HepG2 (cell line): ENCODE measurements around the gene CAVIN2. TPM values are rescaled to one million over a fixed set of nuclear protein-coding genes. Genes with fewer than 3 reads are reported as not detected.
A peak's percentile ranks its signal among the peaks of the same experiment; 100 is the strongest.

ENCODE experiments used
- FOXO1 ChIP-seq: sonication (generic); formaldehyde crosslinking; IDR thresholded peaks from 2 replicates; pipeline ENCODE4 v1.4.0; 2020; ENCODE audit warnings: missing genetic modification reagents
- MAZ ChIP-seq, 2 experiments: sonication (generic) in 1 of 2; formaldehyde crosslinking in 1 of 2; IDR thresholded peaks; 2 replicates each; pipeline versions ENCODE4 v1.5.0 to v1.6.1; 2012 to 2020; ENCODE audit warnings: low read depth in 2 of 2, mild to moderate bottlenecking in 2 of 2, borderline replicate concordance in 1 of 2, improper control_type of control experiment in 1 of 2, low read length in 1 of 2, missing genetic modification reagents in 1 of 2, moderate library complexity in 1 of 2
- NCOA1 ChIP-seq: sonication (generic); formaldehyde crosslinking; IDR thresholded peaks from 2 replicates; pipeline ENCODE4 v1.9.0; 2021; ENCODE audit warnings: missing genetic modification reagents
- NPAS2 ChIP-seq: sonication (generic); formaldehyde crosslinking; IDR thresholded peaks from 2 replicates; pipeline ENCODE4 v1.8.0; 2022; ENCODE audit warnings: mild to moderate bottlenecking, missing genetic modification reagents, borderline replicate concordance
- POLR2G ChIP-seq: fragments of 200-400 bp; formaldehyde crosslinking; IDR thresholded peaks from 2 replicates; pipeline ENCODE4 v1.6.1; 2018; ENCODE audit warnings: mild to moderate bottlenecking, low read depth, low read length, moderate library complexity
- REPIN1 ChIP-seq: sonication (generic); formaldehyde crosslinking; IDR thresholded peaks from 2 replicates; pipeline ENCODE4 v1.8.0; 2022; ENCODE audit warnings: missing genetic modification reagents, low read depth, mild to moderate bottlenecking, borderline replicate concordance
- SP140L ChIP-seq: sonication (generic); formaldehyde crosslinking; IDR thresholded peaks from 2 replicates; pipeline ENCODE4 v1.4.0; 2020; ENCODE audit warnings: missing genetic modification reagents, borderline replicate concordance
- TCF7L2 ChIP-seq: IDR thresholded peaks from 2 replicates; pipeline ENCODE4 v1.6.1; 2011; ENCODE audit warnings: mild to moderate bottlenecking, low read depth, low read length, moderate library complexity
- TEAD3 ChIP-seq: optimal IDR thresholded peaks from 2 replicates; pipeline ENCODE3; 2016; ENCODE audit warnings: borderline replicate concordance
- ZBTB42 ChIP-seq: sonication (generic); formaldehyde crosslinking; IDR thresholded peaks from 2 replicates; pipeline ENCODE4 v1.5.0; 2020; ENCODE audit warnings: mild to moderate bottlenecking, missing genetic modification reagents
- ZNF552 ChIP-seq: sonication (generic); formaldehyde crosslinking; IDR thresholded peaks from 2 replicates; pipeline ENCODE4 v1.9.0; 2022; ENCODE audit warnings: missing genetic modification reagents, mild to moderate bottlenecking, borderline replicate concordance
- ZNF7 ChIP-seq: IDR thresholded peaks from 2 replicates; pipeline ENCODE4 v1.6.1; 2016; ENCODE audit warnings: missing biosample characterization, missing genetic modification reagents
- ZNF766 ChIP-seq: sonication (generic); formaldehyde crosslinking; IDR thresholded peaks from 2 replicates; pipeline ENCODE4 v1.5.0; 2020; ENCODE audit warnings: missing genetic modification reagents, borderline replicate concordance
- ZNF850 ChIP-seq: sonication (generic); formaldehyde crosslinking; conservative IDR thresholded peaks from 2 replicates; pipeline ENCODE4 v1.9.0; 2021; ENCODE audit warnings: mild to moderate bottlenecking, missing genetic modification reagents
- ZSCAN25 ChIP-seq: sonication (generic); formaldehyde crosslinking; IDR thresholded peaks from 2 replicates; pipeline ENCODE4 v1.8.0; 2022; ENCODE audit warnings: mild to moderate bottlenecking, missing genetic modification reagents
- polyA plus RNA-seq, 8 experiments: library from polyadenylated mRNA; depleted of rRNA in 3 of 8; stranded (reverse) in 7 of 8; unstranded in 1 of 8; fragments of >200 nt; fragmentation: Illumina TruSeq in 4 of 8; extraction: Trizol in 4 of 8; gene quantifications; 2 replicates each; pipeline versions ENCODE4 v1.2.1 to v1.2.3, GENCODE V29; 2011 to 2016; ENCODE audit warnings: low read depth in 4 of 8, missing spikeins in 1 of 8, mixed read lengths in 1 of 8; ENCODE audit not compliant: insufficient read depth in 1 of 8
- total RNA-seq, 5 experiments: library from RNA; depleted of rRNA; stranded (reverse); fragments of >200 nt; fragmentation: Illumina TruSeq; extraction: Trizol; gene quantifications; 2 replicates each; pipeline ENCODE4 v1.2.3, GENCODE V29; 2016; ENCODE audit warnings: low read depth in 1 of 5
- TF ChIP-seq, protein P1 (sequence below): IDR thresholded peaks from 2 replicates; pipeline ENCODE4 v1.6.1; 2016; ENCODE audit warnings: mild to moderate bottlenecking
- TF ChIP-seq, protein P2 (sequence below): sonication (generic); formaldehyde crosslinking; IDR thresholded peaks from 2 replicates; pipeline ENCODE4 v1.8.1; 2023; ENCODE audit warnings: mild to moderate bottlenecking, inconsistent platforms, moderate library complexity, missing genetic modification reagents, borderline replicate concordance
- TF ChIP-seq, protein P3 (sequence below): IDR thresholded peaks from 2 replicates; pipeline ENCODE4 v1.6.1; 2012; ENCODE audit warnings: inconsistent platforms
- TF ChIP-seq, protein P4 (sequence below): IDR thresholded peaks from 2 replicates; pipeline ENCODE4 v1.6.1; 2016; ENCODE audit warnings: missing compliant biosample characterization, missing genetic modification reagents, borderline replicate concordance
- TF ChIP-seq, protein P5 (sequence below): sonication (generic); formaldehyde crosslinking; IDR thresholded peaks from 2 replicates; pipeline ENCODE4 v1.4.0; 2020; ENCODE audit warnings: missing genetic modification reagents
- TF ChIP-seq, protein P6 (sequence below): sonication (generic); formaldehyde crosslinking; IDR thresholded peaks from 2 replicates; pipeline ENCODE4 v1.5.0; 2020; ENCODE audit warnings: missing genetic modification reagents, mild to moderate bottlenecking, borderline replicate concordance

CAVIN2 gene
- total and polyA plus RNA-seq, 2 of the 13 experiments (the other 11 are each of a cell fraction or from before 2014, with no cell fraction given) = 7.6 to 38.8 TPM

DNA sequence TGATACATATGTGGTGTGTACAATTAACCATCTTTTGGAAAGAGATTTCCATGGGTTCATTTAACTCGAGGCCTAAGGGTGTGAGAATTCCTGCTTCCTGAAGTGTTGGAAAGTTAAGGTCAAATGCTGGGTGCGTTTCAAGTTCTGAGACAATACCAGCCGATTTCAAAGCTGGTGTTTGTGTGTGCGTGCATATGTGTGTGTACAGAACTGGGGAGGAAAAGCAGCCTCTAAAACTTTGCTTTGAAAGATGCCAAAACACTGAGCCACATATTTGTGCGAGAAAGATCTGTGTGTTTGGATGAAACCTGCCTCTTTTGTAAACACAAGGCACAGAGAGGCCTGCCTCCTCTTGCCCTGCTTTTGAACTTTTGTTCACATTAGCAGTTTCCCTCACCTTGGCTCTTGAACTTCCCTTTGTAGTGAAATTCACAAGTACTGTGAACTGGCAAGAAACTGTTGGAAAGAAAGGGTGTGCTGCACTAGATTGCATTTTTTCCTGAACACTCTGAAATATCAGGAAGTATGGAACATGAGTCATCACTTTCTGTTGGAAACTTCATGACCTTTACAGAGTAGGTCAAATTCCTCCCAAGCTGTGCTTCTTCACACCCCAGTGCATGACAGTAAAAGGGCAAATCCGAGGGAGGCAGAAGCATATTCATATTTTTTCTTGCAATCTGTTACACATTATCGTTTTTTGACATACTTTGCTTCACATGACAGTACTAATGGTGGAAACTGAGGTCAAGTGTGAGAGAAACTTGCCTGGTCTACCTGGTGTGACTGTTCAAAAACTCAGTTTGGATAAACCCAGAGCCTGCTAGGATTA is 20.0 kb upstream of the CAVIN2 start (continued):
- TF ChIP-seq ZSCAN25 = peak; percentile 72
- no peak; the same call in 1 of the 2 replicates for TF ChIP-seq NCOA1
- TF ChIP-seq SP140L (CRISPR knock-in tag) = no peak
- TF ChIP-seq ZNF850 (CRISPR knock-in tag) = no peak
- TF ChIP-seq, protein P1, sequence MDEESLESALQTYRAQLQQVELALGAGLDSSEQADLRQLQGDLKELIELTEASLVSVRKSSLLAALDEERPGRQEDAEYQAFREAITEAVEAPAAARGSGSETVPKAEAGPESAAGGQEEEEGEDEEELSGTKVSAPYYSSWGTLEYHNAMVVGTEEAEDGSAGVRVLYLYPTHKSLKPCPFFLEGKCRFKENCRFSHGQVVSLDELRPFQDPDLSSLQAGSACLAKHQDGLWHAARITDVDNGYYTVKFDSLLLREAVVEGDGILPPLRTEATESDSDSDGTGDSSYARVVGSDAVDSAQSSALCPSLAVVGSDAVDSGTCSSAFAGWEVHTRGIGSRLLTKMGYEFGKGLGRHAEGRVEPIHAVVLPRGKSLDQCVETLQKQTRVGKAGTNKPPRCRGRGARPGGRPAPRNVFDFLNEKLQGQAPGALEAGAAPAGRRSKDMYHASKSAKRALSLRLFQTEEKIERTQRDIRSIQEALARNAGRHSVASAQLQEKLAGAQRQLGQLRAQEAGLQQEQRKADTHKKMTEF (CRISPR knock-in tag) = peak; percentile 99
- TF ChIP-seq, protein P2, sequence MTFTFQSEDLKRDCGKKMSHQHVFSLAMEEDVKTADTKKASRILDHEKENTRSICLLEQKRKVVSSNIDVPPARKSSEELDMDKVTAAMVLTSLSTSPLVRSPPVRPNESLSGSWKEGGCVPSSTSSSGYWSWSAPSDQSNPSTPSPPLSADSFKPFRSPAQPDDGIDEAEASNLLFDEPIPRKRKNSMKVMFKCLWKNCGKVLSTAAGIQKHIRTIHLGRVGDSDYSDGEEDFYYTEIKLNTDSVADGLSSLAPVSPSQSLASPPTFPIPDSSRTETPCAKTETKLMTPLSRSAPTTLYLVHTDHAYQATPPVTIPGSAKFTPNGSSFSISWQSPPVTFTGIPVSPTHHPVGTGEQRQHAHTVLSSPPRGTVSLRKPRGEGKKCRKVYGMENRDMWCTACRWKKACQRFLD (CRISPR knock-in tag) = peak; percentile 88; the same call in 1 of the 2 replicates
- no peak for TF ChIP-seq NPAS2
- TF ChIP-seq, protein P3, sequence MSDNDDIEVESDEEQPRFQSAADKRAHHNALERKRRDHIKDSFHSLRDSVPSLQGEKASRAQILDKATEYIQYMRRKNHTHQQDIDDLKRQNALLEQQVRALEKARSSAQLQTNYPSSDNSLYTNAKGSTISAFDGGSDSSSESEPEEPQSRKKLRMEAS = peak; percentile 78
- peak; percentile 88 for TF ChIP-seq TEAD3
- TF ChIP-seq POLR2G = no peak
- TF ChIP-seq ZBTB42 (CRISPR knock-in tag) = no peak
- peak; percentile 88 for TF ChIP-seq ZNF7 (CRISPR knock-in tag)
- TF ChIP-seq ZNF552 (CRISPR knock-in tag) = peak; percentile 86; the same call in 1 of the 2 replicates
- TF ChIP-seq, protein P4, sequence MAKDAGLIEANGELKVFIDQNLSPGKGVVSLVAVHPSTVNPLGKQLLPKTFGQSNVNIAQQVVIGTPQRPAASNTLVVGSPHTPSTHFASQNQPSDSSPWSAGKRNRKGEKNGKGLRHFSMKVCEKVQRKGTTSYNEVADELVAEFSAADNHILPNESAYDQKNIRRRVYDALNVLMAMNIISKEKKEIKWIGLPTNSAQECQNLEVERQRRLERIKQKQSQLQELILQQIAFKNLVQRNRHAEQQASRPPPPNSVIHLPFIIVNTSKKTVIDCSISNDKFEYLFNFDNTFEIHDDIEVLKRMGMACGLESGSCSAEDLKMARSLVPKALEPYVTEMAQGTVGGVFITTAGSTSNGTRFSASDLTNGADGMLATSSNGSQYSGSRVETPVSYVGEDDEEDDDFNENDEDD (CRISPR knock-in tag) = peak; percentile 2; the same call in 1 of the 2 replicates
- peak; percentile 94; the same call in 1 of the 2 replicates for TF ChIP-seq REPIN1 (CRISPR knock-in tag)
- no peak for TF ChIP-seq MAZ (IDR thresholded peaks at IDR 0.05; ENCODE audit: borderline replicate concordance, low read depth, low read length)
- TF ChIP-seq MAZ (CRISPR knock-in tag; IDR thresholded peaks at IDR 0.05; ENCODE audit: low read depth) = peak; percentile 39
- TF ChIP-seq TCF7L2 = peak; percentile 89
- TF ChIP-seq, protein P5, sequence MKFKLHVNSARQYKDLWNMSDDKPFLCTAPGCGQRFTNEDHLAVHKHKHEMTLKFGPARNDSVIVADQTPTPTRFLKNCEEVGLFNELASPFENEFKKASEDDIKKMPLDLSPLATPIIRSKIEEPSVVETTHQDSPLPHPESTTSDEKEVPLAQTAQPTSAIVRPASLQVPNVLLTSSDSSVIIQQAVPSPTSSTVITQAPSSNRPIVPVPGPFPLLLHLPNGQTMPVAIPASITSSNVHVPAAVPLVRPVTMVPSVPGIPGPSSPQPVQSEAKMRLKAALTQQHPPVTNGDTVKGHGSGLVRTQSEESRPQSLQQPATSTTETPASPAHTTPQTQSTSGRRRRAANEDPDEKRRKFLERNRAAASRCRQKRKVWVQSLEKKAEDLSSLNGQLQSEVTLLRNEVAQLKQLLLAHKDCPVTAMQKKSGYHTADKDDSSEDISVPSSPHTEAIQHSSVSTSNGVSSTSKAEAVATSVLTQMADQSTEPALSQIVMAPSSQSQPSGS (CRISPR knock-in tag) = peak; percentile 94
- peak; percentile 78 for TF ChIP-seq ZNF766 (CRISPR knock-in tag)
- TF ChIP-seq, protein P6, sequence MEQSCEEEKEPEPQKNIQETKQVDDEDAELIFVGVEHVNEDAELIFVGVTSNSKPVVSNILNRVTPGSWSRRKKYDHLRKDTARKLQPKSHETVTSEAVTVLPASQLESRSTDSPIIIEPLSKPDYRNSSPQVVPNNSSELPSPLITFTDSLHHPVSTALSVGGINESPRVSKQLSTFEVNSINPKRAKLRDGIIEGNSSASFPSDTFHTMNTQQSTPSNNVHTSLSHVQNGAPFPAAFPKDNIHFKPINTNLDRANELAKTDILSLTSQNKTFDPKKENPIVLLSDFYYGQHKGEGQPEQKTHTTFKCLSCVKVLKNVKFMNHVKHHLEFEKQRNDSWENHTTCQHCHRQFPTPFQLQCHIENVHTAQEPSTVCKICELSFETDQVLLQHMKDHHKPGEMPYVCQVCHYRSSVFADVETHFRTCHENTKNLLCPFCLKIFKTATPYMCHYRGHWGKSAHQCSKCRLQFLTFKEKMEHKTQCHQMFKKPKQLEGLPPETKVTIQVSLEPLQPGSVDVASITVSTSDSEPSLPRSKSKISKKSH (CRISPR knock-in tag) = no peak
- peak; percentile 97 for TF ChIP-seq FOXO1 (CRISPR knock-in tag)
